HG03457 (cell line): ENCODE data around the gene LRBA.
A peak's percentile ranks its signal among the peaks of the same experiment; 100 is the strongest.
"Not testable (repeated sequence)": the region's sequence is repeated elsewhere in the genome, so short reads cannot be mapped to it uniquely, and the experiment has no call there.

Experiments used
- ATAC-seq: cut with Tn5 transposase; IDR thresholded peaks from one replicate; pipeline ENCODE4 v1.9.1; 2021; ENCODE audit warnings: moderate number of reproducible peaks; ENCODE audit not compliant: unreplicated experiment

LRBA gene, protein sequence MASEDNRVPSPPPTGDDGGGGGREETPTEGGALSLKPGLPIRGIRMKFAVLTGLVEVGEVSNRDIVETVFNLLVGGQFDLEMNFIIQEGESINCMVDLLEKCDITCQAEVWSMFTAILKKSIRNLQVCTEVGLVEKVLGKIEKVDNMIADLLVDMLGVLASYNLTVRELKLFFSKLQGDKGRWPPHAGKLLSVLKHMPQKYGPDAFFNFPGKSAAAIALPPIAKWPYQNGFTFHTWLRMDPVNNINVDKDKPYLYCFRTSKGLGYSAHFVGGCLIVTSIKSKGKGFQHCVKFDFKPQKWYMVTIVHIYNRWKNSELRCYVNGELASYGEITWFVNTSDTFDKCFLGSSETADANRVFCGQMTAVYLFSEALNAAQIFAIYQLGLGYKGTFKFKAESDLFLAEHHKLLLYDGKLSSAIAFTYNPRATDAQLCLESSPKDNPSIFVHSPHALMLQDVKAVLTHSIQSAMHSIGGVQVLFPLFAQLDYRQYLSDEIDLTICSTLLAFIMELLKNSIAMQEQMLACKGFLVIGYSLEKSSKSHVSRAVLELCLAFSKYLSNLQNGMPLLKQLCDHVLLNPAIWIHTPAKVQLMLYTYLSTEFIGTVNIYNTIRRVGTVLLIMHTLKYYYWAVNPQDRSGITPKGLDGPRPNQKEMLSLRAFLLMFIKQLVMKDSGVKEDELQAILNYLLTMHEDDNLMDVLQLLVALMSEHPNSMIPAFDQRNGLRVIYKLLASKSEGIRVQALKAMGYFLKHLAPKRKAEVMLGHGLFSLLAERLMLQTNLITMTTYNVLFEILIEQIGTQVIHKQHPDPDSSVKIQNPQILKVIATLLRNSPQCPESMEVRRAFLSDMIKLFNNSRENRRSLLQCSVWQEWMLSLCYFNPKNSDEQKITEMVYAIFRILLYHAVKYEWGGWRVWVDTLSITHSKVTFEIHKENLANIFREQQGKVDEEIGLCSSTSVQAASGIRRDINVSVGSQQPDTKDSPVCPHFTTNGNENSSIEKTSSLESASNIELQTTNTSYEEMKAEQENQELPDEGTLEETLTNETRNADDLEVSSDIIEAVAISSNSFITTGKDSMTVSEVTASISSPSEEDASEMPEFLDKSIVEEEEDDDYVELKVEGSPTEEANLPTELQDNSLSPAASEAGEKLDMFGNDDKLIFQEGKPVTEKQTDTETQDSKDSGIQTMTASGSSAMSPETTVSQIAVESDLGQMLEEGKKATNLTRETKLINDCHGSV (N-terminal part only)

DNA sequence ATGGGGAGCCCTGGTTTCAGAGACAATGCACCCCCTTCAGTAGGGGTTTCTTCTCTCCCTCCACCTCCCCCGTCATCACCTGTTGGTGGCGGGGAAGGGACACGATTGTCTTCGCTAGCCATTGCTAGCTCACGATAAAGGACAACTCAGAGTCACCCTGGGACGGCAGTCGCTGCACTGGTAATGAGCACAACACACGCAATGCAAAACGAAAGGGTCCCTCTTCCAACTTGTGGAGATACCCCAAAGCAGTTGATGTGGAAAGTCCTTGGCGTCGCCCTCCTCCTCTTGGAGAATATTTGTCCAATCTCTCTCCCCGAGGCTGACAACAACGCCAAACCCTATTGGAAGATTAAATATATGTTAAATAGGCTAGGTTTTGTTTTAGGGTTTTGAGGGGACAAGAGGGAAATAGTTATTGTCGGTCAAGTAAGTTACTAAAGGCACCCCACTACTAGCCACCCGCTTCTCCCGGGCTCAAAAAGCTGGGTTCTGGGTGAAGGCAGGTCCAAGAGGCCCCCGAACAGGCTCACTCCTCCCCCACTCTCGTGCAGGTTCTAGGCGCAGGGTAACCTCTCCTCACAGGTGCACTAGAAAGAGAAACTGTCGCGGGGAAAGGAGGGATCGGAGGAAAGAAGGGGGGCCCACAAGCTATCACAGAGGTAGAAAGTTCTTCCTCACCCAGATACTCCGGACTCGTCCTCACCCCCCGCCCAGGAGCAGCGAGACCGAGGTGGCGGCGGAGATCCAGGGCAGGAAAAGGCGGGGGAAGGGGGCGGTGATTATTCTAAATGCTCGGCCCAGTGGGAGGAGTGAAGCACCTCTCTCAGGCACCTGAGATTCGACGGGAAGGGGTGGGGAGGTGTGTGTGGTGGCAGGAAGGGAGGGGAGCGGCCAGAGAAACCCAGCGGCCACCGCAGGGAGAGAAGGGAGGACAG is at the start of gene LRBA:
TSS of gene LRBA (minus strand) at position 764 of the 938 bp plus-strand sequence. CDS start at position 122, 642 bp downstream.
- peak; percentile 54 for ATAC-seq

DNA sequence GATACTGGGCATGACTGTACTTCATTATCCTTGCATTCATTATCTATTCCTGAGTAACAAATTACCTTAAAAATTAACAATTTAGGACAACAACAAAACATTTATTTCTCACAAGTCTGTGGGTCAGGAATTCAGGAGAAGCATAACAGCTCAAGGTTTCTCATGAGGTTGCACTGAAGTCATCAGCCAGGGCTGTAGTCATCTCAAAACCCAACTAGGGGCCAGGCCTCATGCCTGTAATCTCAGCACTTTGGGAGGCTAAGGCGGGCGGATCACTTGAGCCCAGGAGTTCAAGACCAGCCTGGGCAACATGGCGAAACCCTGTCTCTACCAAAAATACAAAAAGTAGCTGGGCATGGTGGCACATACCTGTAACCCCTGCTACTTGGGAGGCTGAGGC is 48.1 kb upstream of the LRBA start:
- not testable (repeated sequence) for ATAC-seq

DNA sequence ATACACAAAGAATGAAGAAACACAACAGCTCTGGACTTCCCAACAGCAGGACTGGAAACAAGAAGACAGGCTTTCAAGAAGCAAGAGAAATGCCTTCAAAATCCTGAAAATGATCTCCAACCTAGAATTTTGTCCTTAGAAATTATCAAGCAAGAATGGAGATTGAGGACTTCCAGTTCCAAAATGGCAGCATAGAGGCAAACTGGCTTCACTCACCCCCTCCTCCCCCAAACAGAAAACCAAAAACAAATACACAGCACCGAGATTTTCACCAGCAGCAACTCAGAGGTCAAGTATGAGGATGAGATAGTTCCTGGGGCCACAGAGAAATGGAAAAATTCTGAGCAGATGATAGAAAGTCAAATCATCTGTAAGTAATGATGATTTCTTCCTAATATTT is 40.5 kb upstream of the LRBA start:
- ATAC-seq = no peak

- no peak for ATAC-seq
Measured at GRCh38 chr4:151052785-151053184, 37.7 kb upstream of the LRBA start.

GRCh38 chr4:151049430-151049884 is 34.4 kb upstream of the LRBA start:
- ATAC-seq = no peak

GRCh38 chr4:151048913-151049312 is 33.8 kb upstream of the LRBA start:
- no peak for ATAC-seq

DNA sequence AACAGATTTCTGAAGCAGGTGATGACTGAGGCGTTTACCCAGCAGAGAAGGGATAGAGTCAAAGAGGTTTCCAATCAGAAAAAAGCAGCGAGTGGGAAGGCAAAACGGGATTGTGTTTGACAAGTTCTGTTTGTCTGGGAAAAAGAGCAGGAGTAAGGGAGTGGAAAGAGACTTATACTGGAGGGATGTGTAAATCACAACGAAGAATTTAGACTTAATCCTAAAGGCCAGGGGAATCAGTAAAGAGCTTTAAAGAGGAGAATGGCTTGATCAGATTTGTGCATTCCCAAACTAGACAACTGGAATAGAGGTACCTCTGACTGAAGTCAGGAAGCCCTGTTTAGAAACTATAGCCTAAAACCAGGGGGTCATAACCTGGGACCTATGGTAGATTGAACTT is 31.5 kb upstream of the LRBA start:
- no peak for ATAC-seq

GRCh38 chr4:151045907-151046306 is 30.8 kb upstream of the LRBA start:
- ATAC-seq = no peak

DNA sequence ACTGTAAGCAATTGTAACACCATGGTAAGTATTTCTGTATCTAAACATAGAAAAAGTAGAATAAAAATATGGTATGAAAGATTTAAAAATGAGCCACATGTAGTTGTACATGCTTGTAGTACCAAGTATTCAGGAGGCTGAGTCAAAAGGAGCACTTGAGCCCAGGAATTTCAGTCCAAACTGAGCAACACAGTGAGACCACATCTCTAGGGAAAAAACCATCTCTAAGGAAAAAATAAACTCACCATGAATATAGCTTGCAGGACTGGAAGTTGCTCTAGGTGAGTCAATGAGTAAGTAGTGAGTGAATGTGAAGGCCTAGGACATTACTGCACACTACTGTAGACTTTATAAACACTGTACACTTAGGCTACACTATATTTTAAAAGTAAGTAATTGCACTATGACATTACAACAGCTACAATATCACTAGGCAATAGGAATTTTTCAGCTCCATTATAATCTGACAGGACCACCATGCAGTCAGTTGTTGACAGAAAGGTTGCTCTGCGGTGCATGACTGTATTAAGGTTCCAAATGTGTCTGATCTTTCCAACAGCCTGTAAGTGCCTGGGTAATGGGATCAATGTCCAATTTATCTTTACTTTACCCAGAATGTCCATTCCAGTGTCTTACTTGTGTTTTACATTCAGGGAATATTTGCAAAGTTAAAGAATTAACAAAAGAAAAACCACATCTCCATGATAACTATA is 28.9 kb upstream of the LRBA start:
- no peak for ATAC-seq

DNA sequence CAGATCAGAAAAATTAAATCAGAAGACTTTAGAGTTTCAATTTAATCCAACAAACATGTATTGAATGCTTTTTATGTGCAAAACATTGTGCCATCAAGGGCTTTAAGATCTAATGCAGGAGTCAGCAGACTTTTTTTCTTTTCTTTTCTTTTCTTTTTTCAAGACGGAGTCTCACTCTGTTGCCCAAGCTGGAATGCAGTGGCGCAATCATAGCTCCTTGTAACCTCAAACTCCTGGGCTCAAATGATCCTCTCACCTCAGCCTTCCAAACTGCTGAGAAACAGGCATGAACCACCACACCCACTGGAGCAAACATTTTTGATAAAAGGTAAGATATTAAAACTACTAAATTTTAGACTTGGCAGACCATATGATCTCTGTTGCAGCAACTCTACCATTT is 24.6 kb upstream of the LRBA start:
- no peak for ATAC-seq

DNA sequence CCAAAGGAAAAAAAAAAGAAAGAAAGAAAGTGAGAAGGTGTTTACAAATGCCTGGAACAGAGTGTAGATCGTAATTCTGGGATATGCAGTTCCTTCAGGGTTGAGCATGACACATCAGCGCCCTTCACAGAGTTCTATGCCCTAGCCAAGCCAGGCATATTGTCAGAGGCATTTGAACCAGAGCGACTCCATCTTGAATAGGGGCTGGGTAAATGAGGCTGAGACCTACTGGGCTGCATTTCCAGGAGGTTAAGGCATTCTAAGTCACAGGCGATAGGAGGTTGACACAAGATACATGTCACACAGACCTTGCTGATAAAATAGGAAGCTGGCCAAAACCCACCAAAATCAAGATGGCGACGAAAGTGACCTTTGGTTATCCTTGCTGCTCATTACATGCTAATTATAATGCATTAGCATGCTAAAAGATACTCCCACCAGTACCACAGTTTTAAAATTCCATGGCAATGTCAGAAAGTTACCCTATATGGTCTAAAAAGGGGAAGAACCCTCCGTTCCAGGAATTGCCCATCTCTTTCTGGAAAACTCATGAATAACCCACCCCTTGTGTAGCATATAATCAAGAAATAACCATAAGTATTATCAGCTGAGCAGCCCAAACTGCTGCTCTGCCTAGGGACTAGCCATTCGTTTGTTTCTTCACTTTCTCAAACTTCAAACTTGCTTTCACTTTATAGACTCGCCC is 23.5 kb upstream of the LRBA start:
- no peak for ATAC-seq

- no peak for ATAC-seq
Measured at GRCh38 chr4:151035911-151036310, 20.8 kb upstream of the LRBA start.

- ATAC-seq = no peak
Measured at GRCh38 chr4:151035328-151035727, 20.2 kb upstream of the LRBA start.

DNA sequence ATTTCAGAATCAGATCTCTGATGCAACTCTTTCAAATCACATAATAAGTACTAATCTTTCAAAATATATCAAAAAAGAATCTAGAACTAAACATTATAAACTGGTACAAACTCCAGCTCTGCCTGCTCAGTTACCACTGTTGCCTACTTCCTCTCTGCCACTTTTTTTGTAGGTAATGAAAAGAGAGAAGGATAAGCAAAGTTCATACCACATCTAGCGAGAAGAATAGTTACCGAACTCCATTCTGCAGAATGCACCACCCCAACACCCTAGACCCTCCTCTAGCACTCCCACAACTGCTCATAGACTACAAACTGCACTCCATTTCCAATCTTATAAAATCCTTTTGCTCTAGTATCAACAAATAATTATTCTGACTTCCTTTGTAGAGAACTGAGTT is 19.7 kb upstream of the LRBA start:
- ATAC-seq = no peak

GRCh38 chr4:151031831-151032605 is 16.9 kb upstream of the LRBA start:
- peak; percentile 64 for ATAC-seq

DNA sequence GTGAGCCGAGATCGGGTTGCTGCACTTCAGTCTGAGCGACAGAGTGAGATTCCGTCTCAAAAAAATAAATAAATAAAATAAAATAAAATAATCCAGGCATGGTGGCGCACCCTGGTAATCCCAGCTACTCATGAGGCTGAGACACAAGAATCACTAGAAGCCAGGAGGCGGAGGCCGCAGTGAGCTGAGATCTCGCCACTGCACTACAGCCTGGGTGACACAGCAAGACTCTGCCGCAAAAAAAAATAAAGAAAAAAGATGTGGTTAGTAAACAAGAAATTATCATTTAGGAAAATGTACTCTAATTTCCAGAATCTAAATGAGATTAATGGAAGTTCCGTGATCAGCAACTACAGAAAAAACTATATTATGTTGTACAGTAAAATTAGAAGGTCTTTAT is 14.5 kb upstream of the LRBA start:
- ATAC-seq = no peak

DNA sequence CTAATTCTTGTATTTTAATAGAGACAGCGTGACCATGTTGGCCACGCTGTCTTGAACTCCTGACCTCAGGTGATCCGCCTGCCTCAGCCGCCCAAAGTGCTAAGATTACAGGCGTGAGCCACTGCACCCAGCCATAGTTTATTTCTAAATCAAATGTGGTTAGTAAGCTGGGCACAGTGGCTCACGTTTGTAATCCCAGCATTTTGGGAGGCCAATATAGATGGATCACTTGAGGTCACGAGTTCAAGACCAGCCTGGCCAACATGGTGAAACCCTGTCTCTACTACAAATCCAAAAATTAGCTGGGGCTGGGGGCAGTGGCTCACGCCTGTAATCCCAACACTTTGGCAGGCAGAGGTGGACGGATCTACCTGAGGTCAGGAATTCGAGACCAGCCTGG is 13.9 kb upstream of the LRBA start:
- ATAC-seq = not testable (repeated sequence)

DNA sequence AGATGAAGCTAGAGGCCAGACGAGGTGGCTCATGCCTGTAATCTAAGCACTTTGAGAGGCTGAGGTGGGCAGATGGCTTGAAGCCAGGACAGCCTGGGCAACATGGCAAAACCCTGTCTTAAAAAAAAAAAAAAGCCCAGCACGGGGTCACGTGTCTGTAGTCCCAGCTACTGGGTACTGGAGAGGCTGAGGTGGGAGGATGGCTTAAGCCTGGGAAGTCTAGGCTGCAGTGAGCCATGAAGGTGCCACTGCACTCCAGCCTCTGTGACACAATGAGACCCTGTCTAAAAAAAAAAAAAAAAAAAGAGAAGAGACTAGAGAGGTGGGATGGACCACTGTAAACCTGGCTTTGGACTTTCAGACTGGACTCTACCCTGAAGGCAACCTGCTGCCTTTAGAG is 10.7 kb upstream of the LRBA start:
- no peak for ATAC-seq
